Testis (tissue), 3 donors: ENCODE results near the gene WT1. TPM values are rescaled to one million over a fixed set of nuclear protein-coding genes. Genes with fewer than 3 reads are reported as not detected.

Source experiments
- DNase-seq: peaks from one replicate; pipeline ENCODE4 v3.0.0-alpha.2; 2019
- H3K27ac ChIP-seq, 2 donors: fragments of 200-600 bp; sonication (generic); one replicate each; pipeline ENCODE4 v1.5.1; 2019
- H3K27me3 ChIP-seq: fragments of 200-600 bp; sonication (generic); one replicate; pipeline ENCODE4 v1.5.1; 2019
- H3K36me3 ChIP-seq: fragments of 200-600 bp; sonication (generic); one replicate; pipeline ENCODE4 v1.5.1; 2017; ENCODE audit warnings: low read depth; ENCODE audit errors: missing control alignments
- H3K4me1 ChIP-seq: fragments of 200-600 bp; sonication (generic); one replicate; pipeline ENCODE4 v1.5.1; 2019
- H3K4me3 ChIP-seq, 2 donors: fragments of 200-600 bp; sonication (generic); one replicate each; pipeline ENCODE4 v1.5.1; 2017 to 2019
- H3K9me3 ChIP-seq: fragments of 200-600 bp; sonication (generic); one replicate; pipeline ENCODE4 v1.5.1; 2017
- POLR2A ChIP-seq: fragments of 450-650 bp; IDR thresholded peaks from one replicate; pipeline ENCODE4 v1.6.1; 2017; ENCODE audit warnings: antibody characterized with exemption, mild to moderate bottlenecking, moderate library complexity
- WGBS, 2 donors: methylation state at CpG; one replicate each; pipeline ENCODE4 v1.1.5; 2018; 5-methylcytosine and 5-hydroxymethylcytosine counted together
- intact Hi-C: fragments of 100-400 bp; cut with DNase I; formaldehyde crosslinking; loops from one replicate; pipeline ENCODE4 v1.15.1; 2023; ENCODE audit warnings: low total_unique reads
- polyA plus RNA-seq: library from polyadenylated mRNA; stranded (reverse); fragments of 350-450 nt; fragmentation: Illumina TruSeq; extraction: RNeasy Lipid Tissue Mini Kit (QIAGEN cat#74804); gene quantifications from one replicate; pipeline ENCODE4 v1.2.3, GENCODE V29; 2014; ENCODE audit warnings: low read depth, low replicate concordance; ENCODE audit not compliant: insufficient read depth
- total RNA-seq, 2 donors: library from RNA; depleted of rRNA; stranded (reverse); fragments of >200 nt; gene quantifications; one replicate each; pipeline ENCODE4 v1.2.3, GENCODE V29; 2016
- TF ChIP-seq, protein P1 (sequence below), 3 experiments: fragments of 450-650 bp in 2 of 3; fragments of 200-600 bp in 1 of 3; sonication (generic) in 1 of 3; IDR thresholded peaks; one replicate each; pipeline ENCODE4 v1.5.1; 2016 to 2019; ENCODE audit warnings: antibody characterized with exemption in 3 of 3, mild to moderate bottlenecking in 2 of 3, moderate library complexity in 1 of 3

The WT1 gene
- total and polyA plus RNA-seq, 3 donors from 2014 or later, result 62.2 to 278 (median 189) TPM

- DNase-seq, result no peak
- Histone ChIP-seq H3K9me3 (no peaks in the 10 kb centered on the region), H3K4me3 (peak overlapping the region; percentile 9 to 75), H3K27ac (peak overlapping the region; percentile 81 to 91), H3K4me1 (peaks cover 11% of the 10 kb centered on the region), H3K36me3 (no peaks in the 10 kb centered on the region), H3K27me3 (no peaks in the 10 kb centered on the region)
- no peak for TF ChIP-seq POLR2A
- TF ChIP-seq, protein P1, sequence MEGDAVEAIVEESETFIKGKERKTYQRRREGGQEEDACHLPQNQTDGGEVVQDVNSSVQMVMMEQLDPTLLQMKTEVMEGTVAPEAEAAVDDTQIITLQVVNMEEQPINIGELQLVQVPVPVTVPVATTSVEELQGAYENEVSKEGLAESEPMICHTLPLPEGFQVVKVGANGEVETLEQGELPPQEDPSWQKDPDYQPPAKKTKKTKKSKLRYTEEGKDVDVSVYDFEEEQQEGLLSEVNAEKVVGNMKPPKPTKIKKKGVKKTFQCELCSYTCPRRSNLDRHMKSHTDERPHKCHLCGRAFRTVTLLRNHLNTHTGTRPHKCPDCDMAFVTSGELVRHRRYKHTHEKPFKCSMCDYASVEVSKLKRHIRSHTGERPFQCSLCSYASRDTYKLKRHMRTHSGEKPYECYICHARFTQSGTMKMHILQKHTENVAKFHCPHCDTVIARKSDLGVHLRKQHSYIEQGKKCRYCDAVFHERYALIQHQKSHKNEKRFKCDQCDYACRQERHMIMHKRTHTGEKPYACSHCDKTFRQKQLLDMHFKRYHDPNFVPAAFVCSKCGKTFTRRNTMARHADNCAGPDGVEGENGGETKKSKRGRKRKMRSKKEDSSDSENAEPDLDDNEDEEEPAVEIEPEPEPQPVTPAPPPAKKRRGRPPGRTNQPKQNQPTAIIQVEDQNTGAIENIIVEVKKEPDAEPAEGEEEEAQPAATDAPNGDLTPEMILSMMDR (IDR thresholded peaks at IDR 0.05), result no peak
- 40 to 52% methylated on average over 15 to 18 of the region's 18 CpGs for WGBS, 2 donors
- intact Hi-C loops, result no loop called here
Measured at GRCh38 chr11:32427616-32427934, 7.8 kb downstream of the WT1 start.

DNA sequence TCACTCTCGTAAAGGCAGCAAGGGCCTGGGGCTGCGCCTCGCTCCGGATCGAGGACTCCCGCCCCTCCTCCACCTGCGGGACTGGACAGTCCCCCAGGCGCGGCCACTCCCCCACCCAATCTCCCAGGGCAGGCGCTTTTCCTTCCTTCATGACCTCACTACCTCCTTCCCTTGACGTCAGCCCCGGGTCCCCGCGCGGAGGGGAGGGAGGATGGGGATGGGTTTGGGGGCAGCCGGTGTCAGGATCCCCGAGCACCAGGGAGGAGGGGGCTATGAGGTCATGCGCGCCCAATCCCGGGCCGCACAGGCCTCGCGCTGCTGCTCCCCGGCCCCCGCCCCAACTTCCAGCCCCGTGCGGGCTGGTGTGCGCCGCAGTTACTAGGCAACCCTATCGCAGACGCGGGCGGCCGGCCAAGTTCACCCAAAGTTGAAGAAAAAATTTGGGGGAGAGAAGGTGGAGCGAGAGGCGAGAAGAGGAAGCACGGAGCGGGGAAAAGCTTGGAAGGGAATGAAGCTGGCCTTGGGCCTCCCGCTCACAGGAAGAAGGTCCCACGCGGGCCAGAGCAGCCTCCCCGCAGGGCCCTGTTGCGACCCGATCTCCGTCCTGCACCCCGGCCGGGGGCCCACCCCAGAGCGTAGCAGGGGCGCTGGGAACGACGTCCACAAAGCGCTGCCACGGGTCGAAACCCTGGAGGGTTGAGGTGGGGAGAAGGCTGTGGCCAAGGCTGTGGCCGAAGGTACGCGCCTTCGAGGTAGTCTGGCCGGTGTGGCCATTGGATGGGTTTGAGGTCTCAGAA, 8.3 kb downstream of the WT1 start:
- Histone ChIP-seq H3K27ac (peak overlapping the region; percentile 81 to 91), H3K27me3 (no peaks in the 10 kb centered on the region), H3K9me3 (no peaks in the 10 kb centered on the region), H3K36me3 (no peaks in the 10 kb centered on the region), H3K4me1 (peaks cover 17% of the 10 kb centered on the region), H3K4me3 (peak overlapping the region; percentile 9 to 75)
- WGBS, 2 donors, result 32 to 33% methylated on average over 50 to 59 of the region's 59 CpGs
- DNase-seq, result peak; percentile 79
- TF ChIP-seq POLR2A, result no peak
- TF ChIP-seq, protein P1 (IDR thresholded peaks at IDR 0.05), result no peak
- intact Hi-C loops, result no loop called here

- WGBS, 2 donors, result 45% methylated on average over 10 to 12 of the region's 12 CpGs
- DNase-seq, result no peak
- Histone ChIP-seq H3K4me1 (peaks cover 25% of the 10 kb centered on the region), H3K9me3 (no peaks in the 10 kb centered on the region), H3K27me3 (no peaks in the 10 kb centered on the region), H3K4me3 (peak overlapping the region in 1 of 2 donors; percentile 75), H3K27ac (peak overlapping the region; percentile 81 to 91), H3K36me3 (no peaks in the 10 kb centered on the region)
- intact Hi-C loops, result no loop called here
- TF ChIP-seq, protein P1 (IDR thresholded peaks at IDR 0.05), result no peak
- TF ChIP-seq POLR2A, result no peak
Measured at GRCh38 chr11:32426192-32426591, 9.1 kb downstream of the WT1 start.

- no peak overlapping the region for H3K4me3 ChIP-seq
- peak overlapping the region; percentile 81 to 91 for H3K27ac ChIP-seq
- 33% methylated on average over 5 of the region's 5 CpGs for WGBS, 2 donors
- no peaks in the 10 kb centered on the region for H3K27me3 ChIP-seq
- DNase-seq, result no peak
- H3K4me1 ChIP-seq, result peaks cover 30% of the 10 kb centered on the region
- intact Hi-C loops, result no loop called here
- no peaks in the 10 kb centered on the region for H3K36me3 ChIP-seq
- no peak for TF ChIP-seq POLR2A
- TF ChIP-seq, protein P1 (IDR thresholded peaks at IDR 0.05), result no peak
- no peaks in the 10 kb centered on the region for H3K9me3 ChIP-seq
Measured at GRCh38 chr11:32425761-32426160, 9.6 kb downstream of the WT1 start.

DNA sequence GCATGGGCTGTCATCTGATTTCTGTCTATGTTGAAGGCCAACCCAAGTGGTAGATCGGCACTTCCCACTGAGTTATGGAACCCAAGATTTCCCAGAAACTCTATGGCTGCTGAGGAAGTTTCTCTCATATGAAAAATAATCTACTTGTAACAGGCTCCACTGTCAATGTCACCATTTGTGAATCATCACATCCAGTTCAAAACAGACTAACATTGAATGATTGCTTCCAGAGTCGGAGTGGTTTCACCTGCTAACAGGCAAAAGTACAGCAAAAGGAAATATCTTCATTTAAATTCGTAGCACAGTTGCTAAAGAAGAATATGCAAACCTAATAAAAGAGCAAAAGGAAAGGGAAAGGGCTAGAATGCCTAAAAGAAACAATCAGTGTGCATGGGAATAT, 12.8 kb downstream of the WT1 start:
- WGBS, 2 donors, result 55 to 79% methylated on average over 3 of the region's 3 CpGs

More for the DNA sequence above, 12.8 kb downstream of the WT1 start:
- H3K9me3 ChIP-seq, result no peaks in the 10 kb centered on the region
- H3K27me3 ChIP-seq, result no peaks in the 10 kb centered on the region
- TF ChIP-seq, protein P1 (IDR thresholded peaks at IDR 0.05), result no peak
- TF ChIP-seq POLR2A, result no peak
- H3K27ac ChIP-seq, result no peak overlapping the region
- no peaks in the 10 kb centered on the region for H3K36me3 ChIP-seq
- intact Hi-C loops, result no loop called here
- H3K4me1 ChIP-seq, result peaks cover 32% of the 10 kb centered on the region
- no peak overlapping the region for H3K4me3 ChIP-seq
- no peak for DNase-seq
